Body of pancreas (tissue), 4 donors: Measurements from ENCODE around the gene PASD1.

Source experiments
- CTCF ChIP-seq, 7 experiments: fragments of 450-650 bp in 4 of 7; fragments of 200-600 bp in 3 of 7; sonication (generic) in 3 of 7; IDR thresholded peaks; one replicate each; pipeline ENCODE4 v1.5.1; 2016 to 2019; ENCODE audit warnings: antibody characterized with exemption in 7 of 7
- POLR2A ChIP-seq, 3 donors: fragments of 450-650 bp; IDR thresholded peaks; one replicate each; pipeline ENCODE4 v1.6.1; 2016; ENCODE audit warnings: antibody characterized with exemption in 3 of 3, mild to moderate bottlenecking in 2 of 3

GRCh38 chrX:151700581-151700980 is 137.1 kb downstream of the PASD1 start:
- TF ChIP-seq CTCF (IDR thresholded peaks at IDR 0.05), result no peak
- TF ChIP-seq POLR2A (IDR thresholded peaks at IDR 0.05), result no peak
